Measurements from ENCODE around the gene FAM81A. TPM values are rescaled to one million over a fixed set of nuclear protein-coding genes. Genes with fewer than 3 reads are reported as not detected.

The FAM81A gene
- total RNA-seq, 4 donors from 2014 or later, result 0.27 to 14.3 (median 2.4) TPM

GRCh38 chr15:59567324-59567723, 129.3 kb downstream of the FAM81A start:
- no peak for TF ChIP-seq POLR2A (IDR thresholded peaks at IDR 0.05)
- TF ChIP-seq, protein P1, sequence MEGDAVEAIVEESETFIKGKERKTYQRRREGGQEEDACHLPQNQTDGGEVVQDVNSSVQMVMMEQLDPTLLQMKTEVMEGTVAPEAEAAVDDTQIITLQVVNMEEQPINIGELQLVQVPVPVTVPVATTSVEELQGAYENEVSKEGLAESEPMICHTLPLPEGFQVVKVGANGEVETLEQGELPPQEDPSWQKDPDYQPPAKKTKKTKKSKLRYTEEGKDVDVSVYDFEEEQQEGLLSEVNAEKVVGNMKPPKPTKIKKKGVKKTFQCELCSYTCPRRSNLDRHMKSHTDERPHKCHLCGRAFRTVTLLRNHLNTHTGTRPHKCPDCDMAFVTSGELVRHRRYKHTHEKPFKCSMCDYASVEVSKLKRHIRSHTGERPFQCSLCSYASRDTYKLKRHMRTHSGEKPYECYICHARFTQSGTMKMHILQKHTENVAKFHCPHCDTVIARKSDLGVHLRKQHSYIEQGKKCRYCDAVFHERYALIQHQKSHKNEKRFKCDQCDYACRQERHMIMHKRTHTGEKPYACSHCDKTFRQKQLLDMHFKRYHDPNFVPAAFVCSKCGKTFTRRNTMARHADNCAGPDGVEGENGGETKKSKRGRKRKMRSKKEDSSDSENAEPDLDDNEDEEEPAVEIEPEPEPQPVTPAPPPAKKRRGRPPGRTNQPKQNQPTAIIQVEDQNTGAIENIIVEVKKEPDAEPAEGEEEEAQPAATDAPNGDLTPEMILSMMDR (IDR thresholded peaks at IDR 0.05), result no peak
- WGBS, 2 donors, result 97 to 98% methylated on average over 1 of the region's 1 CpG
- H3K27ac ChIP-seq, result no peak overlapping the region
- DNase-seq, result no peak
- H3K4me1 ChIP-seq, result no peaks in the 10 kb centered on the region
- no peaks in the 10 kb centered on the region for H3K27me3 ChIP-seq
- no peaks in the 10 kb centered on the region for H3K36me3 ChIP-seq
- H3K9me3 ChIP-seq, result no peaks in the 10 kb centered on the region
- intact Hi-C loops (cut with DNase I), result no loop called here
- H3K4me3 ChIP-seq (replicated peaks in 1 of 3), result no peak overlapping the region

DNA sequence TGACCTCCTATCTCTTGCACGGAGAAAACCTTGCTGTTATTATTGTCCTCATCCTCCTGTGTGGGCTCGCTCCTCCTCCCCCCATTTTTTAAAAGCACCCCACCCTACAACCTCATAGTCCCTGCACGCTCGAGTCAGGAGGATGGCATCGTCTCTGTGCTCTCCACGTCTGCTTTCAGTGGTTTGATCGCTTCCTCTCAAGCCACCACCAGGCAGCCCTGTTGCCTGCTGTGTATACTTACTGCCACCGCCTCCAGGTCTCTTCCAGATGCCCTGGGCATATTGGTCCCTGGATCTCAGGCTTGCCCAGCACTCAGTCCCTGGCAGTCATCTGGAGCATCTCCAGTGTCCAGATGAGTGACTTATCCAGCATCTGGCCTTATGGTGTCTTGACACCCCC, 131.5 kb downstream of the FAM81A start:
- TF ChIP-seq, protein P1 (IDR thresholded peaks at IDR 0.05), result no peak
- TF ChIP-seq POLR2A (IDR thresholded peaks at IDR 0.05), result no peak
- no peak for DNase-seq
- 92% methylated on average over 8 of the region's 8 CpGs for WGBS, 2 donors
- H3K27me3 ChIP-seq, result no peaks in the 10 kb centered on the region
- intact Hi-C loops (cut with DNase I), result no loop called here
- H3K4me3 ChIP-seq (replicated peaks in 1 of 3), result no peak overlapping the region
- no peaks in the 10 kb centered on the region for H3K9me3 ChIP-seq
- no peaks in the 10 kb centered on the region for H3K36me3 ChIP-seq
- H3K4me1 ChIP-seq, result no peaks in the 10 kb centered on the region
- no peak overlapping the region for H3K27ac ChIP-seq

DNA sequence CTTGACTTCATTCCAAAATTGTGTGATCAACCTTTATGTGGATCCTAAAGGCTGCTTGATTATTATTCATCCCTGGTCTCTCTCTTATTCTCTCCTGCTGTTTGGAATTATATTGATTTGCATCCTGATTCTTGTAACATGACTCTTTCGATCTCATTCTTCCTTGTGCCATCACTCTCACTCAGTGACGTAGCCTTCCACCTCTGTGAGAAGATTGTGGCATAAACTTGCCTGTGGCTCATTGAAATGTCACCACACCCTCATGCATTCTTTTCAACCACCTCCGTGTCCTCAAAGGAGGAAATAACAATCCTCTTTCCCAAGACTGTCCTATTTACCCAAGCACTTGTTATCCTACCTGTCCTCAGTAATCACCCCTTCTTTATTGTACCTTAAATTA, 132.3 kb downstream of the FAM81A start:
- intact Hi-C loops (cut with DNase I), result no loop called here
- no peaks in the 10 kb centered on the region for H3K36me3 ChIP-seq
- no peak for DNase-seq
- no peaks in the 10 kb centered on the region for H3K27me3 ChIP-seq
- TF ChIP-seq POLR2A (IDR thresholded peaks at IDR 0.05), result no peak
- TF ChIP-seq, protein P1 (IDR thresholded peaks at IDR 0.05), result no peak
- H3K4me3 ChIP-seq (replicated peaks in 1 of 3), result no peak overlapping the region
- H3K9me3 ChIP-seq, result no peaks in the 10 kb centered on the region
- H3K4me1 ChIP-seq, result no peaks in the 10 kb centered on the region
- WGBS, 2 donors, result 70 to 71% methylated on average over 3 of the region's 3 CpGs
- no peak overlapping the region for H3K27ac ChIP-seq

- no peak for DNase-seq
- H3K4me1 ChIP-seq, result no peaks in the 10 kb centered on the region
- intact Hi-C loops (cut with DNase I), result no loop called here
- WGBS, 2 donors, result 94 to 95% methylated on average over 6 of the region's 6 CpGs
- H3K27me3 ChIP-seq, result no peaks in the 10 kb centered on the region
- no peak overlapping the region for H3K27ac ChIP-seq
- H3K9me3 ChIP-seq, result no peaks in the 10 kb centered on the region
- TF ChIP-seq, protein P1 (IDR thresholded peaks at IDR 0.05), result no peak
- TF ChIP-seq POLR2A (IDR thresholded peaks at IDR 0.05), result no peak
- no peak overlapping the region for H3K4me3 ChIP-seq (replicated peaks in 1 of 3)
- H3K36me3 ChIP-seq, result no peaks in the 10 kb centered on the region
These were observed 133.6 kb downstream of the FAM81A start for GRCh38 chr15:59571606-59572005.

Small RNA genes lying within 50 kb of the gene (small RNA-seq; reads per million reads assigned to genes)
- not detected for gene RF00019

Other genes starting within 250 kb of the FAM81A start
- under 1 TPM in 1 of 4 donors, not detected in 3; 0.27 TPM for gene LDHAL6B, start 231.3 kb upstream of the FAM81A start, total RNA-seq
- gene MYO1E, start 65.3 kb upstream of the FAM81A start, total RNA-seq, result 10 to 100 TPM; 19.5 to 56.6 (median 34.6) TPM
- gene GCNT3, start 173.6 kb downstream of the FAM81A start, total RNA-seq, result 1 to 10 TPM in 2 of 4 donors, under 1 TPM in 1, not detected in 1; 0.13 to 2.2 (median 2.1) TPM
- gene GTF2A2, start 219.3 kb downstream of the FAM81A start, total RNA-seq, result 10 to 100 TPM; 22.3 to 73.6 (median 37.9) TPM

Data from thyroid gland (tissue), 4 donors.